Measurements from ENCODE around the gene FGD1. TPM values are rescaled to one million over a fixed set of nuclear protein-coding genes. Genes with fewer than 3 reads are reported as not detected.

Gene FGD1
- total RNA-seq, 1 experiment from 2014 or later = 5.8 TPM

- POLR2A ChIA-PET = no interaction called here
- H3K9me2 ChIP-seq (ENCODE audit: insufficient read depth) = no peaks in the 10 kb centered on the region
- no peaks in the 10 kb centered on the region for H4K20me1 ChIP-seq (ENCODE audit: insufficient read depth)
- H3K4me3 ChIP-seq (replicated peaks in 1 of 2; ENCODE audit: low read depth in 1 of 2, low read length in 2 of 2) = no peak overlapping the region
- no peaks in the 10 kb centered on the region for H3K79me2 ChIP-seq (ENCODE audit: insufficient read depth, low read length)
- intact Hi-C loops (cut with micrococcal nuclease) = no loop called here
- ATAC-seq (no peak), DNase-seq (ENCODE audit: low read depth, low spot score) (no peak)
- no peaks in the 10 kb centered on the region for H3K9me3 ChIP-seq (ENCODE audit: control insufficient read depth in 1 of 2, insufficient read depth in 1 of 2, low read depth in 1 of 2, low read length in 2 of 2)
- no peak overlapping the region for H3K9ac ChIP-seq (ENCODE audit: low read length)
- no peak overlapping the region for H2AFZ ChIP-seq (ENCODE audit: low read depth, low read length, poor library complexity, severe bottlenecking)
- H3K27me3 ChIP-seq (ENCODE audit: insufficient read depth, low read length) = no peaks in the 10 kb centered on the region
- H3K4me2 ChIP-seq (ENCODE audit: low read length) = no peak overlapping the region
- RAD21 ChIA-PET (ENCODE audit: low non-redundant PET in 1 of 2, low total read pairs in 2 of 2, uncharacterized antibody in 2 of 2, unreplicated experiment in 2 of 2) = no interaction called here
- no TSS peak for BruUV-seq (replicated peaks)
- CTCF ChIA-PET = no interaction called here
- H3K4me1 ChIP-seq (ENCODE audit: control insufficient read depth in 1 of 2, insufficient read depth in 2 of 2, low read length in 2 of 2) = peaks cover 5 to 12% of the 10 kb centered on the region in 2 experiments; a peak in 3 of 4 replicates
- TF ChIP-seq FOSL1 (IDR thresholded peaks at IDR 0.05; ENCODE audit: low read depth) (no peak), CEBPB (IDR thresholded peaks at IDR 0.05; ENCODE audit: low read depth) (no peak), REST (IDR thresholded peaks at IDR 0.05; ENCODE audit: low read depth) (no peak), ELF1 (IDR thresholded peaks at IDR 0.05; ENCODE audit: borderline replicate concordance, low read depth) (no peak), CTCF (IDR thresholded peaks at IDR 0.05 in 2 of 3, conservative IDR thresholded peaks at IDR 0.05 in 1 of 3; ENCODE audit: borderline replicate concordance in 1 of 3, insufficient read depth in 1 of 3, low read depth in 2 of 3, low read length in 2 of 3) (no peak), RAD21 (IDR thresholded peaks at IDR 0.05; ENCODE audit: low read depth) (no peak), YY1 (IDR thresholded peaks at IDR 0.05; ENCODE audit: extremely low read depth, insufficient replicate concordance, low read depth, low read length) (no peak), EGR1 (IDR thresholded peaks at IDR 0.05; ENCODE audit: low read depth) (no peak), CBX3 (IDR thresholded peaks at IDR 0.05; ENCODE audit: low read depth) (no peak), MAX (IDR thresholded peaks at IDR 0.05) (no peak), EZH2phosphoT487 (IDR thresholded peaks at IDR 0.05; ENCODE audit: borderline replicate concordance) (no peak), ZNF274 (IDR thresholded peaks at IDR 0.05; ENCODE audit: low read depth, low read length) (no peak), EZH2 (IDR thresholded peaks at IDR 0.05) (no peak), SRF (IDR thresholded peaks at IDR 0.05; ENCODE audit: low read depth) (no peak), POLR2A (IDR thresholded peaks at IDR 0.05; ENCODE audit: borderline replicate concordance, extremely low read depth, insufficient read depth, insufficient read length) (no peak)
- TF ChIP-seq, protein P1, sequence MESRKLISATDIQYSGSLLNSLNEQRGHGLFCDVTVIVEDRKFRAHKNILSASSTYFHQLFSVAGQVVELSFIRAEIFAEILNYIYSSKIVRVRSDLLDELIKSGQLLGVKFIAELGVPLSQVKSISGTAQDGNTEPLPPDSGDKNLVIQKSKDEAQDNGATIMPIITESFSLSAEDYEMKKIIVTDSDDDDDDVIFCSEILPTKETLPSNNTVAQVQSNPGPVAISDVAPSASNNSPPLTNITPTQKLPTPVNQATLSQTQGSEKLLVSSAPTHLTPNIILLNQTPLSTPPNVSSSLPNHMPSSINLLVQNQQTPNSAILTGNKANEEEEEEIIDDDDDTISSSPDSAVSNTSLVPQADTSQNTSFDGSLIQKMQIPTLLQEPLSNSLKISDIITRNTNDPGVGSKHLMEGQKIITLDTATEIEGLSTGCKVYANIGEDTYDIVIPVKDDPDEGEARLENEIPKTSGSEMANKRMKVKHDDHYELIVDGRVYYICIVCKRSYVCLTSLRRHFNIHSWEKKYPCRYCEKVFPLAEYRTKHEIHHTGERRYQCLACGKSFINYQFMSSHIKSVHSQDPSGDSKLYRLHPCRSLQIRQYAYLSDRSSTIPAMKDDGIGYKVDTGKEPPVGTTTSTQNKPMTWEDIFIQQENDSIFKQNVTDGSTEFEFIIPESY (IDR thresholded peaks at IDR 0.05; ENCODE audit: extremely low read depth, insufficient replicate concordance, low read length) = no peak
- no peaks in the 10 kb centered on the region for H3K36me3 ChIP-seq (ENCODE audit: control insufficient read depth in 1 of 2, insufficient read depth in 2 of 2, low read length in 2 of 2)
- H3K27ac ChIP-seq (ENCODE audit: low read depth, low read length) = no peak overlapping the region
These were observed 11.4 kb downstream of the FGD1 start for GRCh38 chrX:54484666-54485065.
